Measurements from ENCODE around the gene CEBPE.
A peak's percentile ranks its signal among the peaks of the same experiment; 100 is the strongest.
"Not testable (repeated sequence)": the region's sequence is repeated elsewhere in the genome, so short reads cannot be mapped to it uniquely, and the experiment has no call there.

CEBPE gene

DNA sequence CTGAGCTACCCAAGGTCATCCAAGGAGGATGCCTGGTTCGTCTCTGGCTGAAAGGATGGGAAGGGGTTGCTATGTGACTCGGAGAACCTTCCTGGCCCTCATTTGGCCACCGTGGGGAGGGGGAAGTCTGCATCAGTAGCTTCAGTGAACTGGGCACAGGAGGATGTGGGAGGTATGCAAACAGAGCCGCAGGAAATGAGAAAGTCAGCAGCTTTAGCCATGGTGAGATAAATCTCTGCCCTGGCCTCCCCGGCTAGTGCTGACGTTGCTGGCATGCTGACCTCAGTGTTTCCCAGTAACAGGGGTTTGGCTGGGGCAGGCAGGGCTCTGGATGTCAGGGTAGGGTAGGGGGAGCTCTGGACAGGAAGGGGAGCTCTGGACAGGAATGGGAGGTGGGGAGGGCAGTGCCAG is 2.3 kb upstream of the CEBPE start:
- no peak for DNase-seq (ENCODE audit: low spot score)

DNA sequence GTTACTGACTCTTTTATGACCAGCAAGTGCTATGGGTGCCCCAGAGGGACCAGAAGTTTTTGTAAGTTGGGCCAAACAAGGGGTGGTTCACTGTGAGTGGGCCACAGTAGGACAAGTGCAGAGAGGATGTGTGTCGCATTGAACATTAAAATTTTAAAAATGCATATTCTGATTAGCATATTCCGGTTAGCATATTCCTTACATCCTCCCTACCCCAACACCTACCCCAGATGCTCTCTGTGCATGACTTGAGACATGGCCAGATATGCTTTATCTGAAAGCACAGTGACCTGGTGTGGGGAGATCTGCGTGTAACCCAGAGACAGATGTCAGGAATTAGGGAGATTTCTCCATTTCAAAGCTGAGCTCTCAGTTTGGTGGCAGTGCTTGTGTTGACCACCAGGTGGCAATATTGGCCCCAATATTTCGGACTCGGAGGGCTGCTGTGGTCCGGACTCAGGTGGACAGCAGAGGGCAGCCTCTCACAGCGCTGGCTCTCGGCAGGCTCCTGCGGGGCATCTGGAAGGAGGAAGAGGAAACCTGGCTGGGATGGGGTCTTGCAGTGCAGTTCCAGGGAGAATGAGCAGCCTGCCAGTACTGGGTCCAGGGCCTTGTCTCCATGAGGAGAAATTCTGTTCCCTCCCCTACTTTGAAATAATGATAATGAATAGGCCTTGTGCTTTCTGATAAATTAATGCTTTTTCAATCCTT is 1.6 kb upstream of the CEBPE start:
- DNase-seq (ENCODE audit: low spot score): peak; percentile 89

DNA sequence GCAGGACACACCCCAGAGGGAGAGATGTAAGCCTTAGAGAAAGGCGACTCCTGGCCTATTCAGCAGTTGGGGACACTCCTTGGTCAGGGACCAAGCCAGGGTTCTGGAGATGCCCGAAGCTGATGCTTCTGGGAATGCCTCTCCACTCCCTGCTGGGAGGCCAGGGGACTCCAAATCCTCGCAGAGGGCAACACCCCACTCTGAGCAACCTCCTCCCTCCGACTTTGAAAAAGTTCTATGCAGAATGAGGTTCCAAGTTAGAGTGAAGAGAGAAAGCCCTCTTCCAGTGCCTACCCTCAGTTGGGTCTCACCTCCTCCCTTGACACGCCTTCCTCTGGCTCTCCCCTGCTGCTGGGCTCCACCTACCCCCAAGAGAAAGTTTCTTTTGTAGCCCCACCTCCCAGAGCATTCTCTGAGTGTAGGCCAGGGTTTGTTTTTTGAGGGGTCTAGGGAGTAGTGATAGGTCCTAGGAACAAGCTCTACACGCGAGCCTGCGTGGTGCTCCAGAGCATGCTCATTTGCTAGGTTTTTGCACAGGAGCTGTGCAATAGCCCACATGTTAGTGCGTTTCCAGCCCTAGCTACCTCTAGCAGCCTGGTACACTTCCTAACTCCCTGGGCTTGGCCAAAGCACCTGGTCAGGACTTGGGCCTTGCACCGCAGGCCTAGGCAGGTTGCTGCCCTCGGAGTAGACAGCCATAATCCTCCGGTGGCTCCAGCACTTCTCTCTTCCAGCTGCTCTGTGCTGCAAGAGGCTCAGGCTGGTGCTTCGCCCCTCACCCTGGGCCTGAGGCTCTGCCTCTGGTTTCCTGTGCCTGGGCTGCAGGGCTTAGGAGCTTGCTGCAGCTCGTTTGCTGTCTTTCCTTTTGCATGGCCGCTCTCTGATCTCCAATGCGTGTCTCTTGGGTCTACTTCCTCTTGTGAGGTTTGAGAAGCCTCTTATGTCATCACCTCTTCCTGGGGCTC is 590 bp upstream of the CEBPE start:
- DNase-seq (ENCODE audit: low spot score): no peak

DNA sequence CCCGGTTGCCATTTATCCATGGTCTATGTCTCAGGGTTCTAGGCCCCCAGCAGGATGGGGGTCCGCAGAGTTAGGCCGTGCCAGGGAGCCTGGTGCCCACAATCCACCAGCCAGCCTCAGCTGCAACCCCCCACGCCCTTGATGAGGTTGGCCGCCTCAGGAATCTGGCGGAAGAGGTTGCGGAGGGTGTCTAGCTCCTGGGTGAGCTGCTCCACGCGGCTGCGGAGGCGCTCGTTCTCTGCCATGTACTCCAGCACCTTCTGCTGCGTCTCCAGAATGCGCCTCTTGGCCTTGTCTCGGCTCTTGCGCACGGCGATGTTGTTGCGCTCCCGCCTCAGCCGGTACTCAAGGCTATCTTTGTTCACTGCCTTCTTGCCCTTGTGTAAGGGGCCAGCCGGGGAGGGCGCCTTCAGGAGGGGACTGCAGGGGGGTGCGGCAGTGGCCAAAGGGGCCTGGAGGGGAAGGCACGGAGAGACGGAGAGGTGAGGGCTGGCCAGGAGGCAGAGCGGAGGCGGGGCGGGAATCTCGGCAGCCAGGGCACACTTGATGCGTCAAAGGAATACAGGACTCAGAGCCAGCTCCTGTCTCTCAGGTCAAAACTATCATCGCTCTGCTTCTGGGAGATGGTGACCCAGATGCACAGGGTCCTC is 1.6 kb downstream of the CEBPE start:
- no peak for DNase-seq (ENCODE audit: low spot score)

DNA sequence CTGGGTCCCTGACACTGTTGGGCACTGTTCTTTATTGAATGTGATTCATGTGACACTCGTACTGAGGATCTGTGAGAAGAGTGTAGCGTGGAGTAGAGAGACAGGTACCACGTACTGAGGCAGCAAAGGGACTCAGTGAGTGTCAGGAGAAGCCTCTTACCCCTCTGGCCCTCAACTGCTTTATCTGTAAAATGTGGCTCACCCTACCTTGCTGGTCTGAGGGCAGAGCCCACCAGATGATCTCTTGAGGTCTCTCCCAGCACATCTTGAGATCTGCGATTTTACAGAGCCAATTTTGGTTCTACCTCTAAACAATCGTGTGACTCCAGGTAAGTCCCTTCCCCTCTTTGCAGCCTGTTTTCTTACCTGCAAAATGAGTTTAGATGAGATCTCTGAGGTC is 3.1 kb downstream of the CEBPE start:
- DNase-seq (ENCODE audit: low spot score): no peak

DNA sequence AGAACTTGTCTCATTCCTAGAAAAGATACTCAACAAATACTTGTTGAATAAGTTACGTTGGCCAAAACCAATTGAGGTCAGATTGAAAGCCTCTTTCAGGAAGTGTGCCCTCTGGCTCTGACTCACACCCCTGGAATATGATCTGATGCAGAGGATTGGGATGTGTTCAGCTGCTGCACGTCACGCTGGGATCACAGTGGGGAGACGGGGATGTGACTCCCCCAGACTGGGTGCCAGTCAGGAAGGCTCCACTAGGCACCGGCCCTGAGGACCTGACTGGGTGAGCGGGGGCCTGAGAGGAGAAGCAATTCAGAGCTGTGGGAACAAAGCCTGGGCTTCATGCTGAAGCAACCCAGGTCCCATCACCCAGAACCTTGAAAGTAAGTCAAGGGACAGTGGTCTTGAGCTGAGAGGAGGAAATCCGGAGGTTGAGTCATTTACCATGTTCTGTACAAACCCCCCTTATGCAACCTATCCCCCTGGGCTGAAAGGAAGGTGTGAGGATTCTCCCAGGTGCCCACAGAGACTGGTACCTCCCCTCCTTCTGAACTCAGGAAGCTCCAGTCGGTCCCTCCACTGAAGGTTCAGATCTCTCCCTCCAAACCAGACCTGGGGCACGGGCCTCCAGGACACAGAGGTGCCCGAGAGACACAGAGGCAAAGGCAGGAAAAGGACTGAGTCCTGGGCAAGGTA is 3.9 kb downstream of the CEBPE start:
- no peak for DNase-seq (ENCODE audit: low spot score)

DNA sequence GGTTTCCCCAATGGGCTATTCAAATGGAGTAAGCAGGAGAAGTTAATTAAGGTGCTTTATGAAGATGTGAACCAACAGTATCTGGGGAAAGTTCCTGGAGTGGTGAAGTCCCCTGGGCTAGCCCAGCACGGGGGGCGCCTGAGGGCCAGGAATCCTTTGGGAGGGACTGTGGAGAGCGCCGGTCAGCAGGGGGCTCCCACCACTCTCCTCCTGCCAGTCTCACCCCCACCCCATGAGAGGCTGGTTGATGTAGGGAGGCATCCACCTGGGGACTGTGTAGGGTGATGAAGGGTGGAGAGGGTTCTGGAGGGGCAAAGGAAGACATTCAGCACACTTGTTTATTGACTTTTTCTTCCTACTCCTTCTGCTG is 4.4 kb downstream of the CEBPE start:
- DNase-seq (ENCODE audit: low spot score): no peak

DNA sequence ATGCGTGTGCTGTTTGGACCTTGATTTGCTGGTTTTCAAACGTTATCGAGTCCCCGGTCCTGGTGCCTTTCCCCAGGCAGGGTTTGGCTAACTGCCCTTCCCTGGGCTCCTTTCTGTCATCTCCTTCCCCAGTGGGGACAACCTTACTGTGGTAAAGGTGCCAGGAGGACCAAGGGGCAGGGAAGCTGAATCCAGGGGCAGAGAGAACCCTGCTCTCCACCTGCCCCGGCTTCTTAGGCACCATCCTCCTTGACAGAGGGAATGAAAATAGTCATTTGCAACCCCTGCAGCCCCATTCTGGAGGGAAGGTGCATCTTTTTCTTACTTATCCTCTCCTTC is 5.0 kb downstream of the CEBPE start:
- no peak for DNase-seq (ENCODE audit: low spot score)

DNA sequence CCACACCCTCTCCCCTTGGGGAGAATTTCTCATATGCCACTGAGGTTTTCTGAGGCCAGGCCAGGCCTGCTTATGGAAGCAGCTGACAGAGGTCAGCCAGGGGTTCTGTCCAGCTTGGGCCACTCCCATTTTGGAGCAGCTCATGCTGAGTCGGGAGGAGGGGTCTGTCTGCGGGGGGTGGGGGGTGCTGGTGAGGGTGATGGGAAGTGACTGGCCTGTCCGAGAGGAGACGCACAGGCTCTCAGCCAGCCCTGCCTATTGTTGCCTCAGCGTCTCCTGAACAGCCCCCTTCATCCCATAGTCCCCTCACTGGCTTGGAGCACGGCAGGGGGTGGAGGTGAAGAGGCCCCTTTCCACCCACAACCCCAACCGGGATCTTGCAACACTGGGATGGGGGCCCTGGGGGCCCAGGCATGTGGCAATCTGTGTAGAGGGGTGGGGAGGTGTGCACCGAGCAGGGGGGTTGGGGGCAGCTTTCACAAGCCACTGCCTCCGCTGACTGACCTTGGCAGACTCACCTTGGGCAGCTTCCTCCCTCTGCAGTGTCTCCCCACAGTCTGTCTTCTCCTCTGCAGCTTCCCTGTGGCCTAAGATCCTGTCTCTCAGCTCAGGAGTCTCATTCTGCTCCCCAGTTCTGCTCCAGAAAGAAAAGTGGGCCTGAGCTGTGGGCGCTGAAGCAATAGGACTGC is 5.5 kb downstream of the CEBPE start:
- no peak for DNase-seq (ENCODE audit: low spot score)

DNA sequence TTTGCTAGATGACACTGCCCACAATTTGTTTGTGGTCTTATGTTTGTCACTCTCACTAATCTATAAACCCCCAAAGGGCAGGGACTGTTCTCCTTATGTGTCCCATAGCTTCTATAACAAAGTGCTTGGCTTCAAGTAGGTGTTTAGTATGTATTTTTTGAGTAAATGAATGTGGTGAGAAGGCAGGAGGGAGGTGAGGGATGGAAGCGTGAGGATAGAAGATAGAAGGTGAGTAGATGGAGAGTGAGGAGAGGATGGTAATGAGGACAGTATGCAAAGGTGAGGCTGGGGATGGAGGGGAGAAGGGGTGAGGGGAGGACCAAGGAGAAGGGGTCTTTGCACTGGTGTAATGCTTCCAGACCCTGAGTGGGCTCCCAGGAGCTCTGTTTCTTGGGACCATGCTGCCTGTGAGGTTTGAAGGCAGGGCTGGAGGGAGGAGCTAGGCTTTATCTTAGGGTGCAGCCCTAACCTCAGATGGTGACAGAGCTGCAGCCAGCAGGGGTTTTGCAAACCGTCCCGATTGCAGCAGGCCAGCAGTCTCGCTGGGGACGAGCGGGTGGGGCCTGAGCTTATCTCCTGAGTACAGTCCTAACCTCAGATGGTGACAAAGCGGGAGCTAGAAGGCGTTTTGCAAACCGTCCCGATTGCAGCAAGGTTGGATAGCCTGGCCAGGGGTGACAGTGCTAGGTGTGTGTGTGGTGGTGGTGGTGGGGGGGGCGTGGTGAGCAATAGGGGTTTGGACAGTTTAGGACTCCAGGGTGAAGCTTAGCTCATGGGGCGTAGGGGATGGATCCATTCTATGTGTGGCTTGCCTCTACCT is 6.5 kb downstream of the CEBPE start:
- DNase-seq (ENCODE audit: low spot score): no peak

DNA sequence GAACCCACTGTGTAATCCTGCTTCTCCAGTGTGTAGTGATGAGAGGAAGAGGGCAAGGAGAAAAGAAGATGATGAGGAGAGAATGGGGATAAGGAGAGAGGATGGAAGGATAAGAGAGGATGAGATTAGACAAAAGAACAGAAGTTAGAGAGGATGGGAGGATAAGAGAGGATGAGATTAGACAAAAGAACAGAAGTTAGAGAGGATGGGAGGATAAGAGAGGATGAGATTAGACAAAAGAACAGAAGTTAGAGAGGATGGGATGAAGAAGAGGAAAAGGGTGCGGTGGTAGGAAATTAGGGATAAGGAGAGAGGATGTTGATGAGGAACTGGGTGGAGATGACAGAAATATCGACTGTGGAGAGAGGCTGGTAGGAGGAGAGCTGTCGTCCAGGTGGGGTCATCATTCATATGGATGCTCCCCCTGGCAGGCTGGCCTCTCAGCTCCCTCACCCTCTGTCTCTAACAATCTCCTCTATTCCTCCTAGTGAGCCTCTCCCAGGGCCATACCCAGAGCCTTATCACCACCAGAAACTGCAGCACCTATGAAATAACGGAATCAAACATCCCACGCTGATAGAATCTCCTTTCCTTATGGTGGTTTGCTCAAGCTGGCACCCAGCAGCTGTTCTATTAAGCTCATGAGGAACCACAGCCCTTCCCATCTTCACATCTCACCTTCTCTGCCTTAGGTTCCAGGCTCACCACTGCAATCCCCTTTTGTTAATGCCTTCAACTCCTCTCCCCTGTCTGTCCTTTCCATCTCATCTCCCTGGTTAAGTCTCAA is 8.3 kb downstream of the CEBPE start:
- no peak for DNase-seq (ENCODE audit: low spot score)

DNA sequence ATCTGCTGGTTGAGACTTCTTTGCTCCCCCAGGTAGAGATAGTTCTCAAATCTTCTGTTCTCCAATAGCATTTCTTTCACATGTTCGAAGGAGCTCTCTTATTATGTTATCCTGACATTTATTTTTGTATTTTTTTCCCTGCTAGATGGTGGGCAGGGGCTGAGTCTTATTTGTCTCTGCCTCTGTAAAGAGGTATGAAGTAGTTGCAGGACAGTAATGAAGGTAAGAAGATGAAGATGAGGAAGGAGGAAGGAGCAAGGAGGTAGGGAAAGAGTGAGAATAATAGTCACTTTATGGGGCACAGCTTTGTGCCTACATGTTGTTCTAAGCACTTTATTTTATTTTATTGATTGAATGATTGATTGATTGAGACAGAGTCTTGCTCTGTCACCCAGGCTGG is 9.3 kb downstream of the CEBPE start:
- no peak for DNase-seq (ENCODE audit: low spot score)

DNA sequence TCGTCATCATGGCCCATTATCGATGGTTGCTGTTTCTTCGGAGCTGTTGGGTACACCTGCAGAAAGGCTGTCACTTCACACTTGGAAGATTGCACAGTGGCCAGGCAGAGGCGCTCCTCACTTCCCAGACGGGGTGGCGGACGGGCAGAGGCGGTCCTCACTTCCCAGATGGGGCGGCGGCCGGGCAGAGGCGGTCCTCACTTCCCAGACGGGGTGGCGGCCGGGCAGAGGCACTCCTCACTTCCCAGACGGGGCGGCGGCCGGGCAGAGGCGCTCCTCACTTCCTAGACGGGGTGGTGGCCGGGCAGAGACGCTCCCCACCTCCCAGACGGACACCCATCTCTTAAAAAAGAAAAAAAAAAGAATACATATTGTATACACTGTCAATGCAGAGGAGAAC is 10.9 kb downstream of the CEBPE start:
- not testable (repeated sequence) for DNase-seq (ENCODE audit: low spot score)

DNA sequence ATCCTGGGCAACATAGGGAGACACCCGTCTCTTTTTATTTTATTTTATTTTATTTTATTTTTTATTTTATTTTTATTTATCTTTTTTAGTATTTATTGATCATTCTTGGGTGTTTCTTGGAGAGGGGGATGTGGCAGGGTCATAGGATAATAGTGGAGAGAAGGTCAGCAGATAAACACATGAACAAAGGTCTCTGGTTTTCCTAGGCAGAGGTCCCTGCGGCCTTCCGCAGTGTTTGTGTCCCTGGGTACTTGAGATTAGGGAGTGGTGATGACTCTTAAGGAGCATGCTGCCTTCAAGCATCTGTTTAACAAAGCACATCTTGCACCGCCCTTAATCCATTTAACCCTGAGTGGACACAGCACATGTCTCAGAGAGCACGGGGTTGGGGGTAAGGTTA is 11.4 kb downstream of the CEBPE start:
- DNase-seq (ENCODE audit: low spot score): not testable (repeated sequence)

DNA sequence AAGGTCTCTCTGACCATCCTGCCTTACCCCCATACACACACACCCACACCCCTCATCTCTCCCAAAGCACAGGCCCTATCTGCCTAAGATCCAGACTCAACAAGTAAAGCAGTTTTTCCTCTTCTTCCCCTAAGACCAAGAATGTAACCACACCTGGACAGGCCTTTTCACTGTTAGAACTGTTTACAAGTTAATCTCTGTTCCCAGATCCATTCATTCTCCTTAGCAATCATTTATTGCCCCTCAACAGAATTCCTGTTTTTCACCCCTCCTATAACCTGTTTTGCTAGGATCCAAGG is 12.4 kb downstream of the CEBPE start:
- DNase-seq (ENCODE audit: low spot score): no peak

DNA sequence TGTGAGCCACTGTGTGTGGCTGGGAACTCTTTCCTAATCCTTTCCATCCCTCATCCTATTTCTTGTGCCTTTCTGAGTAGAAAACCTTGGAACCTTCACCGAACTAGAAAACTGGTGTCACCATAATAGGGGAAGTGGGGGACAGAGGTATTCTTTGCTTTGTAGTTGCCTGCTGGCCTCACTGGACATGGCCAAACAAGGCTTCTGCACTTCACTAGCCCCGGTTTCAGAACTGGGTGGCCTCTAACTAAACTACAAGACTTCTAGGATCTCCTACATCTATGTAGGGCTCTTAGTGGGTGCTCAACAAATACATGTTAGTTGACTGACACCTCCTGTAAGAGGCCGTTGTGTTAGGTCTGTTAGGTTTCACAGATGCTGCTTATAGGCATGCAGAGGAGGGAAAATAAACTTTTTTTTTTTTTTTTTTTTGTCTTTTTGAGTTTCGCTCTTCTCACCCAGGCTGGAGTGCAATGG is 13.7 kb downstream of the CEBPE start:
- DNase-seq (ENCODE audit: low spot score): no peak

DNA sequence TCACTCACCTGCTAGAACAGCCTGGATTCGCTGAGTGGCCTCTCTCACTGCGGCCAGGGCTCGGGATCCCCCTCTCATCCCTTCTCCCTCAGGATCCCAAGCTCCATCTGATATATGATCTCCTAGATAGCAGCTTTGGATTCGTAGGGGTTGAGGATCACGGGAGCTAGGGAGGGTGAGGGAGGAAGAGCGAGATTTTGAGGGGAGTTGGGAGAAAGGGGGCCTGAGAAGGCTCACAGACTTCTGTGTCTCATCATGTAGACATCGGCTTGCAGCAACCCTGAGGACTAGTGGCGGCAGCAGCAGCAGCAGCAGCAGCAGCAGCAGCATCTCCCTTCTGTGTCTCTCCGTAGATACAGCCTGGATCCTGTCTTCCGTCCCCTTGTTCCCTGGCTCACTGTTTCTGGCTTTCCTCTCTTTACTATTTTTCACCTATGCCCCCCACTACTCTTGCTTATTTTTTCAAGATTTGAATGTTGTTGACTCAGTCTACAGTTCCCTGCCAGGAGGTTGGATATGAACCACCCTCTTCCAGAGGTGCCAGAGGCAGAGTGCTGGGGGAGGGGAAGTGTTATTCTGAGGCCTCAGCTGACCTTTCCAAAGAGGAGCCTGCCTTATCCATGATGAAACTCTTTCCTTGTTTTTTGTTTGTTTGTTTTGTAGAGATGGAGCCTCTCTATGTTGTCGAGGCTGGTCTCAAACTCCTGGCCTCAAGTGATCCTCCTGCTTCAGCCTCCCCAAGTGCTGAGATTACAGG is 14.3 kb downstream of the CEBPE start, which contains the start of gene CIROP:
TSS of gene CIROP (minus strand) at position 399 of the 757 bp plus-strand sequence. CDS start at position 330, 69 bp downstream.
- no peak for DNase-seq (ENCODE audit: low spot score)

DNA sequence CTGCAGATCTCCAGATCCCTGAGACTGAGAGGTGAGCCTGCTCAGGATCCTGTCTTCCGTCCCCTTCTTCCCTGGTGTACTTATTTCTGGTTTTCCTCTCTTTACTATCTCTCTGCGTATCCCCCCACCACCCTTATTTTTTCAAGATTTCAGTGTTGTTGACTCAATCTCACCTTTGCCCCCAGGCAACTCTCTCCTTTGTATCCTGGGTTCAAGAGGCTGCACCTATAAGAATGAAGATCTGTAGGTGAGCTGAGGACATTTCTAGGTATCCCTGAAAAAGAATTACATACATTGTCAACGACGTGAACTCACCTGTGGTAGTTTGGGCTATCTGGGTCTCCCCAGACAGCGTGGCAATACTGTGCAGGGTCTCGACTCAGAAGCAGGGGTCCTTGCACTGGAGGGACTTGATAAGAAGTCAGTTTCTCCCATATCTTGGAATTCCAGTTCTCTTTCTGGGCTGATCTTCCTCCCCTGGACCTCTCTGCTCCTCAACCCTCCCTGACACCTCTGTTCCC is 14.9 kb downstream of the CEBPE start:
- no peak for DNase-seq (ENCODE audit: low spot score)

DNA sequence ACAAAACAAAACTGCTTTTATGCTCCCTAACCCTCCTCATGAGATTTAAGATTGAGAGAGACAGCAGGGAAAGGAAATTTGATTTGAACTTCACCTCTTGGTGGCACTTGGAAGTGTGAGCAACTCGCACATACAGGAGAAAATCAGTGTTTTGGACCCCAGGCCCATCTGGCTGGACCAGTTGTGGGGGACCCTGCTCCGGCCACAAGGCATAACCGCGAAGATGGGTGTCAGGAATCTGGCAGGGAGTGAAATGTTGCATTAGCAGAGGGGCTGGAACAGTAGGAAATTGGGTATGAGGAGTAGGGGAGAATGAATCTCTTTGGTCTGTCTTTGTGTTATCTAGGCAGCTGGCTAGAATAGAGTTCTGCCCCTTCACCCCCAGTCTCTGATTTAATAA is 15.5 kb downstream of the CEBPE start:
- DNase-seq (ENCODE audit: low spot score): no peak
